SK-N-SH (cell line): ENCODE data around the gene NAXD. TPM values are rescaled to one million over a fixed set of nuclear protein-coding genes. Genes with fewer than 3 reads are reported as not detected.
A peak's percentile ranks its signal among the peaks of the same experiment; 100 is the strongest.

ENCODE experiments used
- CTCF ChIA-PET: fragments of 300-600, 350-600 bp; formaldehyde crosslinking; extraction: SDS; loops from one replicate; lab custom pipeline; 2021; lab: Yijun Ruan, JAX
- POLR2A ChIA-PET: fragments of 350-600 bp; sonication (Branson Sonifier 250); formaldehyde crosslinking; extraction: SDS; loops from one replicate; lab custom pipeline; 2020; ENCODE audit warnings: antibody characterized with exemption, inconsistent platforms; lab: Yijun Ruan, JAX
- DNase-seq: peaks from one replicate; pipeline ENCODE4 v3.0.0; 2012
- H2AFZ ChIP-seq: fragments of 200-600 bp; sonication (generic); 2 replicates; pipeline ENCODE4 v1.8.1; 2016; ENCODE audit warnings: antibody characterized with exemption, mild to moderate bottlenecking, low read depth
- H3F3A ChIP-seq: fragments of 200-600 bp; sonication (generic); replicated peaks from 2 replicates; pipeline ENCODE3; 2016; ENCODE audit warnings: antibody characterized with exemption, mild to moderate bottlenecking; ENCODE audit not compliant: insufficient read depth
- H3K27ac ChIP-seq, 2 experiments: fragments of 200-500 bp in 1 of 2; fragments of 200-600 bp in 1 of 2; sonication (Bioruptor generic) in 1 of 2; sonication (generic), shearing (Covaris generic) in 1 of 2; 2 replicates each; pipeline versions ENCODE4 v1.5.1 to v1.6.1; 2014 to 2016; ENCODE audit warnings: low read depth in 2 of 2, inconsistent platforms in 1 of 2, low read length in 1 of 2, mild to moderate bottlenecking in 1 of 2, mixed read lengths in 1 of 2
- H3K27me3 ChIP-seq: fragments of 200-600 bp; sonication (generic), shearing (Covaris generic); 2 replicates; pipeline ENCODE4 v1.6.1; 2016; ENCODE audit warnings: mixed run types; ENCODE audit not compliant: insufficient read depth
- H3K36me3 ChIP-seq, 2 experiments: fragments of 200-500 bp in 1 of 2; fragments of 200-600 bp in 1 of 2; sonication (Bioruptor generic) in 1 of 2; sonication (generic) in 1 of 2; replicated peaks in 1 of 2; 2 replicates each; pipeline versions ENCODE3 to v1.5.1; 2014 to 2016; ENCODE audit warnings: low read length in 1 of 2, mild to moderate bottlenecking in 1 of 2; ENCODE audit not compliant: insufficient read depth in 2 of 2, control insufficient read depth in 1 of 2
- H3K4me1 ChIP-seq, 2 experiments: fragments of 200-500 bp in 1 of 2; fragments of 200-600 bp in 1 of 2; sonication (Bioruptor generic) in 1 of 2; sonication (generic), shearing (Covaris generic) in 1 of 2; 2 replicates each; pipeline versions ENCODE4 v1.5.1 to v1.6.1; 2014 to 2016; ENCODE audit warnings: low read depth in 1 of 2, low read length in 1 of 2, mixed run types in 1 of 2; ENCODE audit not compliant: insufficient read depth in 2 of 2, control insufficient read depth in 1 of 2
- H3K4me2 ChIP-seq: fragments of 200-600 bp; sonication (generic), shearing (Covaris generic); 2 replicates; pipeline ENCODE4 v1.6.1; 2017; ENCODE audit warnings: mixed run types
- H3K4me3 ChIP-seq, 2 experiments: fragments of 200-500 bp in 1 of 2; fragments of 200-600 bp in 1 of 2; sonication (Bioruptor generic) in 1 of 2; sonication (generic), shearing (Covaris generic) in 1 of 2; 2 replicates each; pipeline versions ENCODE4 v1.5.1 to v1.8.1; 2014 to 2016; ENCODE audit warnings: low read depth in 2 of 2, inconsistent platforms in 1 of 2, low read length in 1 of 2, mild to moderate bottlenecking in 1 of 2, mixed read lengths in 1 of 2, moderate library complexity in 1 of 2
- H3K79me2 ChIP-seq: fragments of 200-600 bp; sonication (generic); 2 replicates; pipeline ENCODE4 v1.8.1; 2017; ENCODE audit warnings: mild to moderate bottlenecking; ENCODE audit not compliant: insufficient read depth
- H3K9ac ChIP-seq: fragments of 200-600 bp; sonication (generic); 2 replicates; pipeline ENCODE4 v1.6.1; 2017; ENCODE audit warnings: mixed run types
- H3K9me2 ChIP-seq: fragments of 200-600 bp; sonication (generic); 2 replicates; pipeline ENCODE4 v1.6.1; 2017; ENCODE audit warnings: mixed run types
- H3K9me3 ChIP-seq: fragments of 200-600 bp; sonication (generic); 2 replicates; pipeline ENCODE4 v1.6.1; 2017; ENCODE audit warnings: mixed run types, mild to moderate bottlenecking, moderate library complexity
- H4K20me1 ChIP-seq: fragments of 200-600 bp; sonication (generic); 2 replicates; pipeline ENCODE4 v1.6.1; 2017; ENCODE audit warnings: mild to moderate bottlenecking, mixed run types; ENCODE audit not compliant: insufficient read depth
- CHD2 ChIP-seq: fragments of 150-350 bp; IDR thresholded peaks from 2 replicates; pipeline ENCODE4 v1.6.1; 2018; ENCODE audit warnings: low read length; ENCODE audit not compliant: partially characterized antibody
- ELF1 ChIP-seq: IDR thresholded peaks from 2 replicates; pipeline ENCODE4 v1.4.0; 2012
- EP300 ChIP-seq, 2 experiments: IDR thresholded peaks; 2 replicates each; pipeline versions ENCODE4 v1.4.0 to v1.6.1; 2012; ENCODE audit warnings: borderline replicate concordance in 1 of 2, low read depth in 1 of 2, low read length in 1 of 2
- FOXJ3 ChIP-seq: sonication (generic); formaldehyde crosslinking; IDR thresholded peaks from 2 replicates; pipeline ENCODE4 v1.5.1; 2020; ENCODE audit warnings: mild to moderate bottlenecking, missing genetic modification reagents
- FOXM1 ChIP-seq: IDR thresholded peaks from 2 replicates; pipeline ENCODE4 v1.4.0; 2012; ENCODE audit warnings: low read depth, mild to moderate bottlenecking
- GATA2 ChIP-seq: sonication (generic); formaldehyde crosslinking; IDR thresholded peaks from 2 replicates; pipeline ENCODE4 v1.5.0; 2020; ENCODE audit warnings: mild to moderate bottlenecking, missing genetic modification reagents
- JUND ChIP-seq: IDR thresholded peaks from 2 replicates; pipeline ENCODE4 v1.4.0; 2012
- MAX ChIP-seq: IDR thresholded peaks from 2 replicates; pipeline ENCODE4 v1.4.0; 2012; ENCODE audit warnings: low read depth
- MXI1 ChIP-seq: IDR thresholded peaks from 2 replicates; pipeline ENCODE4 v1.6.1; 2012; ENCODE audit warnings: mild to moderate bottlenecking, low read depth, low read length, improper control_type of control experiment
- PBX3 ChIP-seq: IDR thresholded peaks from 2 replicates; pipeline ENCODE4; 2012
- POLR2AphosphoS5 ChIP-seq: IDR thresholded peaks from 2 replicates; pipeline ENCODE4 v1.6.1; 2012; ENCODE audit warnings: low read depth, low read length
- RAD21 ChIP-seq: IDR thresholded peaks from 2 replicates; pipeline ENCODE4 v1.6.1; 2012; ENCODE audit warnings: mild to moderate bottlenecking, low read length
- RFX5 ChIP-seq: IDR thresholded peaks from 2 replicates; pipeline ENCODE4 v1.6.1; 2012; ENCODE audit warnings: mild to moderate bottlenecking, improper control_type of control experiment, low read length
- SMC3 ChIP-seq: IDR thresholded peaks from 2 replicates; pipeline ENCODE4 v1.6.1; 2012; ENCODE audit warnings: low read depth, low read length, improper control_type of control experiment
- TCF12 ChIP-seq: IDR thresholded peaks from 2 replicates; pipeline ENCODE4 v1.4.0; 2012
- USF2 ChIP-seq: fragments of 150-350 bp; IDR thresholded peaks from 2 replicates; pipeline ENCODE4 v1.6.1; 2017; ENCODE audit warnings: antibody characterized with exemption, low read length, low read depth, borderline replicate concordance
- YY1 ChIP-seq: IDR thresholded peaks from 2 replicates; pipeline ENCODE4 v1.4.0; 2012; ENCODE audit warnings: low read depth, mild to moderate bottlenecking
- WGBS: methylation state at CpG from one replicate; pipeline ENCODE4 v1.1.6; 2017; ENCODE audit warnings: low lambda C conversion rate; 5-methylcytosine and 5-hydroxymethylcytosine counted together
- polyA plus RNA-seq, 3 experiments: library from polyadenylated mRNA; depleted of rRNA; stranded (reverse); fragments of >200 nt; gene quantifications; 2 replicates each; pipeline ENCODE4 v1.2.3, GENCODE V29; 2012
- TF ChIP-seq, protein P1 (sequence below): IDR thresholded peaks from 2 replicates; pipeline ENCODE4 v1.4.0; 2012; ENCODE audit warnings: low read depth, borderline replicate concordance

Gene NAXD
- polyA plus RNA-seq, 1 of the 3 experiments (the other 2 are of a cell fraction) = 32.4 TPM

DNA sequence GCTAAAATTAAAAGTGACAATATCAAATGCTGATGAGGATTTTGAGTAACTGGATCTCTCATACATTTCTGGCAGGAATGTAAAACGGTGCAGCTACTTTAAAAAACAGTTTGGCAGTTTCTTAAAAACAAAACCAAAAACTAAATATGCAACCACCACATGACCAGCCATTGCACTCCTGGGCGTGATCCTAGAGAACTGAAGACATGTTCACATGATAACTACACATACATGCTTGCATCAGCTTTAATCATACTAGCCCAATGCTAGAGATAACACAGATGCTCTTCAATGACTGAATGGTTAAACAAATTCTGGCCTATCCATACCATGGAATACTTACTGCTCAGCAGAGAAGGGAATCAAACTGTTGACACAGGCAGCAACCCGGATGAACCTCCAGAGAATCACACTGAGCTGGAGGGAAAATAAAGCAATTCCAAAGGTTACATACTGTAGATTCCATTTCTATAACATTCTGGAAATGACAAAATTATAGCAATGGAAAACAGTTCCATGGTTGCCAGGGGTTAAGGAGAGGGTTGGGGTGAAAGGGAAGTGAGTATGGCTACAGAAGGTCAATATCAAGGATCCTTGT, 25.5 kb upstream of the NAXD start:
- TF ChIP-seq YY1 (no peak), ELF1 (no peak)
- DNase-seq = no peak
- ChIA-PET POLR2A (no interaction called here), CTCF (interaction anchor here (0.8 to 1.6 kb wide), 4 partner anchors 10 to 226 kb away, joined by 3 read pairs; no protein-coding TSS in a partner anchor)
- no peaks in the 10 kb centered on the region for H3K9me2 ChIP-seq
- no peaks in the 10 kb centered on the region for H3K27me3 ChIP-seq
- 65% methylated on average over 3 of the region's 3 CpGs for WGBS
- no peak overlapping the region for H3K4me2 ChIP-seq
- peaks cover 3% of the 10 kb centered on the region for H3F3A ChIP-seq
- H3K79me2 ChIP-seq = no peaks in the 10 kb centered on the region
- no peaks in the 10 kb centered on the region for H3K36me3 ChIP-seq
- no peak overlapping the region for H3K9ac ChIP-seq
- H3K4me3 ChIP-seq = no peak overlapping the region
- H4K20me1 ChIP-seq = no peaks in the 10 kb centered on the region
- H3K9me3 ChIP-seq = no peaks in the 10 kb centered on the region
- no peak overlapping the region for H3K27ac ChIP-seq
- no peak overlapping the region for H2AFZ ChIP-seq
- H3K4me1 ChIP-seq = no peaks in the 10 kb centered on the region

- CTCF ChIA-PET = interaction anchor here (0.8 to 1.6 kb wide), 3 partner anchors 10 to 225 kb away, joined by 3 read pairs; no protein-coding TSS in a partner anchor
- no peaks in the 10 kb centered on the region for H3K27me3 ChIP-seq
- POLR2A ChIA-PET = no interaction called here
- no peak overlapping the region for H3K9ac ChIP-seq
- no peak overlapping the region for H3K27ac ChIP-seq
- no peaks in the 10 kb centered on the region for H4K20me1 ChIP-seq
- no peaks in the 10 kb centered on the region for H3K9me3 ChIP-seq
- no peak overlapping the region for H3K4me2 ChIP-seq
- no peaks in the 10 kb centered on the region for H3K36me3 ChIP-seq
- H2AFZ ChIP-seq = no peak overlapping the region
- H3K4me3 ChIP-seq = no peak overlapping the region
- peaks cover 3% of the 10 kb centered on the region for H3F3A ChIP-seq
- TF ChIP-seq YY1 = no peak
- TF ChIP-seq JUND = no peak
- no peak for TF ChIP-seq PBX3
- TF ChIP-seq, all 33 proteins: peak for 0
- Histone ChIP-seq H3K79me2 (no peaks in the 10 kb centered on the region), H3K9me2 (no peaks in the 10 kb centered on the region), H3K4me1 (no peaks in the 10 kb centered on the region)
- no peak for DNase-seq
- 82% methylated on average over 6 of the region's 6 CpGs for WGBS
Measured at GRCh38 chr13:110590577-110590976, 24.8 kb upstream of the NAXD start.

DNA sequence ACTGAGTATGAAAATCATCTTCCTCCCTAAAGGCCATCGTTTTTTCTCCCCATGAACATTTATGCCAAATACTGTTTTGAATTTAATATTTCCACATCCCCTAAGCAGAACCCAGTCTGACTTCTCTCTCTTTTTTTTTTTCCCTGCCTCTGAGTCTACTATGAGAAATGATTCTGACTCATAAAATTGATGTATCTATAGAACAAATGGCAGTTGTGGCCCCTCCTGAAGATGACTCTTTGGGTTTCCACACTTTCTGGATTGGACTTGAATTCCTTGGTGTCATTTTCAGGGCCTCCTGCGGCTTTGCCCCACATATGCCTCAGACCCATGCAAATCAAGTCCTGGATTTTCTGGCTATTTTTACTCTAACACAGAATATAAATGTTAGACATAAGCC, 22.7 kb upstream of the NAXD start:
- CTCF ChIA-PET = interaction anchor here (0.6 to 2.7 kb wide), 3 partner anchors 215 to 442 kb away, joined by 3 to 10 read pairs (median 3); no protein-coding TSS in a partner anchor
- WGBS = 38% methylated on average over 2 of the region's 2 CpGs
- Histone ChIP-seq H3K36me3 (no peaks in the 10 kb centered on the region), H3F3A (peaks cover 3% of the 10 kb centered on the region), H3K27ac (peak overlapping the region in 1 of 2 experiments; percentile 13; a peak in 1 of 4 replicates), H3K4me2 (no peak overlapping the region), H4K20me1 (no peaks in the 10 kb centered on the region), H3K4me3 (no peak overlapping the region), H3K27me3 (no peaks in the 10 kb centered on the region), H3K79me2 (no peaks in the 10 kb centered on the region), H3K9me2 (no peaks in the 10 kb centered on the region), H3K9me3 (no peaks in the 10 kb centered on the region), H3K4me1 (no peaks in the 10 kb centered on the region), H2AFZ (no peak overlapping the region), H3K9ac (no peak overlapping the region)
- POLR2A ChIA-PET = no interaction called here
- no peak for DNase-seq
- TF ChIP-seq CHD2 (no peak), ELF1 (no peak), RAD21 (no peak), JUND (no peak), MAX (no peak), FOXM1 (no peak), TCF12 (no peak), EP300 (IDR thresholded peaks at IDR 0.05; ENCODE audit: borderline replicate concordance in 1 of 2, low read depth in 1 of 2, low read length in 1 of 2) (no peak), SMC3 (no peak), RFX5 (no peak), POLR2AphosphoS5 (no peak), GATA2 (CRISPR knock-in tag) (no peak), MXI1 (no peak), USF2 (no peak), FOXJ3 (CRISPR knock-in tag) (no peak)
- TF ChIP-seq, protein P1, sequence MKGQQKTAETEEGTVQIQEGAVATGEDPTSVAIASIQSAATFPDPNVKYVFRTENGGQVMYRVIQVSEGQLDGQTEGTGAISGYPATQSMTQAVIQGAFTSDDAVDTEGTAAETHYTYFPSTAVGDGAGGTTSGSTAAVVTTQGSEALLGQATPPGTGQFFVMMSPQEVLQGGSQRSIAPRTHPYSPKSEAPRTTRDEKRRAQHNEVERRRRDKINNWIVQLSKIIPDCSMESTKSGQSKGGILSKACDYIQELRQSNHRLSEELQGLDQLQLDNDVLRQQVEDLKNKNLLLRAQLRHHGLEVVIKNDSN = no peak
